ENCODE measurements around the gene ERBB2. TPM values are rescaled to one million over a fixed set of nuclear protein-coding genes. Genes with fewer than 3 reads are reported as not detected.
"Not testable (repeated sequence)": the region's sequence is repeated elsewhere in the genome, so short reads cannot be mapped to it uniquely, and the experiment has no call there.

ERBB2 gene
- total and polyA plus RNA-seq, 2 of the 8 experiments (the other 6 are each of a cell fraction or from before 2014, with no cell fraction given) = 183 to 394 TPM

GRCh38 chr17:39709998-39710964 is 10.4 kb downstream of the ERBB2 start (continued):
- TF ChIP-seq TBP (IDR thresholded peaks at IDR 0.05; ENCODE audit: low read depth, low read length) = no peak
- TF ChIP-seq ASH2L (IDR thresholded peaks at IDR 0.05; ENCODE audit: low read length) = no peak

DNA sequence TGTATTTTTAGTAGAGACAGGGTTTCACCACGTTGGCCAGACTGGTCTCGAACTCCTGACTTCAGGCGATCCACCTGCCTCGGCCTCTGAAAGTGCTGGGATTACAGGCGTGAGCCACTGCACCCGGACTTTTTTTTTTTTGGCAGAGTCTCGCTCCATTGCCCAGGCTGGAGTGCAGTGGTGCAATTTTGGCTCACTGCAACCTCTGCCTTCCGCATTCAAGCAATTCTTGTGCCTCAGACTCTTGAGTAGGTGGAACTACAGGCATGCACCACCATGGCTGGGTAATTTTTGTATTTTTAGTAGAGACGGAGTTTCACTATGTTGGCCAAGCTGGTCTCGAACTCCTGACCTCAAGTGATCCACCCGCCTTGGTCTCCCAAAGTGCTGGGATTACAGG is 11.2 kb downstream of the ERBB2 start:
- H2AK5ac ChIP-seq (ENCODE audit: low read depth, low read length); H3K79me1 ChIP-seq (ENCODE audit: low read depth, low read length); H3K23me2 ChIP-seq (ENCODE audit: low read depth, low read length); H3K14ac ChIP-seq (ENCODE audit: insufficient read length); H2BK20ac ChIP-seq (ENCODE audit: low read length); H3K4me1 ChIP-seq (replicated peaks in 1 of 4; ENCODE audit: control insufficient read depth in 3 of 4, insufficient read depth in 4 of 4, low read length in 3 of 4); H2BK12ac ChIP-seq (ENCODE audit: low read depth, low read length); DNase-seq (ENCODE audit: low read depth in 1 of 2, low spot score in 2 of 2); H3K27ac ChIP-seq (ENCODE audit: low read depth, low read length); H2BK5ac ChIP-seq (ENCODE audit: low read depth, low read length); H3K23ac ChIP-seq (ENCODE audit: insufficient read length); H3K4me3 ChIP-seq (ENCODE audit: extremely low read depth in 1 of 4, insufficient read depth in 2 of 4, low read depth in 3 of 4, low read length in 4 of 4); H3K4ac ChIP-seq (replicated peaks; ENCODE audit: insufficient read length, low read depth, low read length); H3K9ac ChIP-seq (replicated peaks in 1 of 4; ENCODE audit: extremely low read depth in 1 of 4, low read depth in 3 of 4, low read length in 3 of 4); H2AFZ ChIP-seq (ENCODE audit: low read length); FAIRE-seq; H3K27me3 ChIP-seq (replicated peaks in 1 of 4; ENCODE audit: control insufficient read depth in 3 of 4, extremely low read depth in 1 of 4, insufficient read depth in 3 of 4, low read length in 3 of 4); H3K56ac ChIP-seq (replicated peaks; ENCODE audit: insufficient read length, low read depth, low read length); H4K91ac ChIP-seq (replicated peaks; ENCODE audit: insufficient read length, low read length); H4K5ac ChIP-seq (ENCODE audit: insufficient read length, low read depth, low read length); H3K18ac ChIP-seq (ENCODE audit: extremely low read depth, low read length); H4K8ac ChIP-seq (ENCODE audit: extremely low read depth, insufficient read depth, low read length); H3K9me3 ChIP-seq (ENCODE audit: insufficient read depth in 2 of 2, low read depth in 1 of 2, low read length in 1 of 2); H3K4me2 ChIP-seq (ENCODE audit: insufficient read depth in 1 of 2, low read depth in 2 of 2, low read length in 2 of 2); H2BK120ac ChIP-seq (replicated peaks; ENCODE audit: low read depth, low read length); H2BK15ac ChIP-seq (ENCODE audit: low read length): not testable (repeated sequence)
- ChIA-PET POLR2A (ENCODE audit: partially characterized antibody) (interaction anchor here (0.9 to 4.0 kb wide), 11 partner anchors 8 to 331 kb away, joined by 3 to 19 read pairs (median 4); partner anchors contain the start of genes ERBB2, MIEN1 and PGAP3), CTCF (ENCODE audit: partially characterized antibody) (interaction anchor here (1.3 to 52.4 kb wide), 5 partner anchors 9 to 77 kb away, joined by 3 to 1885 read pairs (median 6); partner anchors contain the start of genes PNMT, PPP1R1B and STARD3)
- Histone ChIP-seq H4K20me1 (replicated peaks in 1 of 2; ENCODE audit: control insufficient read depth in 1 of 2, insufficient read depth in 2 of 2, low read length in 2 of 2) (peaks cover 24 to 35% of the 10 kb centered on the region in 2 experiments), H3K36me3 (ENCODE audit: control insufficient read depth in 2 of 4, insufficient read depth in 4 of 4, low read length in 3 of 4) (peaks cover 41 to 87% (median 72%) of the 10 kb centered on the region in 4 experiments), H3K79me2 (ENCODE audit: control insufficient read depth in 1 of 2, insufficient read depth in 2 of 2, low read length in 2 of 2) (peaks cover under 1 to 43% of the 10 kb centered on the region in 2 experiments; a peak in 3 of 4 replicates)
- 94% methylated on average over 11 of the region's 11 CpGs; no CpG with 5 or more reads in 1 of the 2 experiments for WGBS, 2 experiments (ENCODE audit: extremely low coverage in 1 of 2, insufficient coverage in 1 of 2, insufficient read length in 1 of 2, insufficient replicate concordance in 2 of 2, low coverage in 1 of 2, low lambda C conversion rate in 2 of 2, missing lambda C conversion rate in 1 of 2)
